ENCODE data around the gene CMTM6. TPM values are rescaled to one million over a fixed set of nuclear protein-coding genes. Genes with fewer than 3 reads are reported as not detected.
A peak's percentile ranks its signal among the peaks of the same experiment; 100 is the strongest.

The CMTM6 gene
- total and polyA plus RNA-seq, 7 experiments from 2014 or later, result 24.1 to 61.1 (median 38.1) TPM

DNA sequence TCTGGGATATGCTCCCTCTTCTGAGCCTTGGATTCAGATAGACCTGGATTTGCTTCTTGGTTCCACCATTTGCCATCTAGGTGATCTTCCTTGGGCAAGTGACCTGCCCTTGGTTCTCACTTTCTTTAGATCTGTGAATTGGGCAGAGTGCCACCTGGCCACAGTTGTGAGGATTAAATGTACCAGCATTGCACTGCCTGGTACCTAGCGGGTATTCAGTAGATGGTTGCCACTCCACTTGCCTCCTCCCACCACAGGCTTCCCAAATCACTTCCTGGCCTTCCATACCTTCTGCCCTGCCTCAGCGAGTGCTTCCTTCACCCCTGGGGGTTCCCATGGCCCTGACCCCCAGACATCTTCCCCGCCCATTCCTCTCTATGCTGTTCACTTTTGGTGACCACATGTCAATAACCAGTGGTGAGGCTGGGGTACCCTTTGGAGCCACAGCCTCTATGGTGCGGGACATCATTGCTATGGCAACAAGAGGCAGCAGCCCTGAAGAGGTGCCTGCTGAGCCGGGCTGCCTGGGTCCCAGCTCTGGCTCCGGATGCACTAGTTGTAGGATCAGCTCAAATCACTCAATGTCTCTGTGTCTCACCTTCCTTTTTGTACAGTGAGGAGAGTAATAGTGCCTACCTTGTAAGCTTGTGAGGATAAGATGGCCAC is 70.5 kb downstream of the CMTM6 start:
- ChIA-PET POLR2A (interaction anchor here (0.6 to 12.6 kb wide), 17 partner anchors 9 to 254 kb away, joined by 3 to 145 read pairs (median 6); partner anchors contain the start of gene CMTM7), CTCF (interaction anchor here (1.2 to 2.3 kb wide), 5 partner anchors 8 to 57 kb away, joined by 5 to 10 read pairs (median 7); no protein-coding TSS in a partner anchor)
- H3K27me3 Mint-ChIP-seq, result no peaks in the 10 kb centered on the region
- peaks cover 0 to 5% (median 0%) of the 10 kb centered on the region in 11 donors for H3K9me3 Mint-ChIP-seq
- Histone ChIP-seq H3K4me3 (ENCODE audit: low read length) (peak overlapping the region; percentile 39), H3K4me1 (ENCODE audit: control insufficient read depth in 2 of 2, insufficient read depth in 2 of 2, low read length in 2 of 2) (peaks cover 69 to 87% of the 10 kb centered on the region in 2 donors), H3K27me3 (ENCODE audit: control insufficient read depth in 2 of 2, insufficient read depth in 2 of 2, low read length in 2 of 2) (no peaks in the 10 kb centered on the region), H3K9me3 (ENCODE audit: control insufficient read depth in 2 of 3, low read length in 3 of 3) (no peaks in the 10 kb centered on the region), H3K27ac (ENCODE audit: low read depth, low read length) (peak overlapping the region; percentile 84), H3K36me3 (ENCODE audit: control insufficient read depth in 2 of 3, insufficient read depth in 3 of 3, low read length in 3 of 3) (no peaks in the 10 kb centered on the region)
- peaks cover 60 to 91% (median 86%) of the 10 kb centered on the region in 7 donors for H3K4me1 Mint-ChIP-seq
- H3K36me3 Mint-ChIP-seq, result peaks cover 0 to 16% (median 4%) of the 10 kb centered on the region in 5 donors
- peak overlapping the region; percentile 97 to 100 (median 99) for H3K27ac Mint-ChIP-seq
- intact Hi-C loops (cut with micrococcal nuclease), result loop anchor here (5.0 to 10.0 kb wide), 3 partner anchors 40 to 1817 kb away; partner anchors contain the start of gene CMTM7 (in 1 of the 2)
- ATAC-seq, result peak; percentile 0
- peak overlapping the region; percentile 38 to 87 (median 82) for H3K4me3 Mint-ChIP-seq
- no peak for DNase-seq

DNA sequence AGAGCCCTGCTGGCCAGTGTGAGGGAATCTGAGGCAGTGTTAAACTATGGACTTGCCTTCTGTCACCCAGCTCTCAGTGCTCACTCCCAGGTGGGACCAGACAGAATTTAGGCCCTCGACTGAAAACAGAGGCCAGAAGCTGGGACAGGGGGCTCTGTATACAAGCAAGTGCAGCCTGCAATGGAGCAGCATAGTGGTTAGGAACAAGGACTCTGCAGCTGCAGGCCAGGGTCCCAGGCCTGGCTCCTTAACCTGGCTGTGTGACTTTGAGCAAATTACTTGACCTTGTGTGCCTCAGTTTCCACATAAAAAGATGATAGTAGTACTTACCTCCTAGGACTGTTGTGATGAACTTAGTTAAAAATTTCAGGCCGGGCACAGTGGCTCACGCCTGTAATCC is 71.2 kb downstream of the CMTM6 start:
- DNase-seq (no peak), ATAC-seq (no peak)
- Histone ChIP-seq H3K9me3 (ENCODE audit: control insufficient read depth in 2 of 3, low read length in 3 of 3) (no peaks in the 10 kb centered on the region), H3K27ac (ENCODE audit: low read depth, low read length) (peak overlapping the region; percentile 84), H3K36me3 (ENCODE audit: control insufficient read depth in 2 of 3, insufficient read depth in 3 of 3, low read length in 3 of 3) (no peaks in the 10 kb centered on the region), H3K4me1 (ENCODE audit: control insufficient read depth in 2 of 2, insufficient read depth in 2 of 2, low read length in 2 of 2) (peaks cover 69 to 89% of the 10 kb centered on the region in 2 donors), H3K4me3 (ENCODE audit: low read length) (peak overlapping the region; percentile 25), H3K27me3 (ENCODE audit: control insufficient read depth in 2 of 2, insufficient read depth in 2 of 2, low read length in 2 of 2) (no peaks in the 10 kb centered on the region)
- intact Hi-C loops (cut with micrococcal nuclease), result loop anchor here (5.0 to 10.0 kb wide), 3 partner anchors 39 to 1817 kb away; partner anchors contain the start of gene CMTM7 (in 1 of the 2)
- peaks cover 0 to 5% (median 0%) of the 10 kb centered on the region in 11 donors for H3K9me3 Mint-ChIP-seq
- no peaks in the 10 kb centered on the region for H3K27me3 Mint-ChIP-seq
- H3K27ac Mint-ChIP-seq, result peak overlapping the region; percentile 97 to 100 (median 99)
- H3K4me1 Mint-ChIP-seq, result peaks cover 59 to 91% (median 86%) of the 10 kb centered on the region in 7 donors
- ChIA-PET POLR2A (interaction anchor here (2.7 to 12.6 kb wide), 4 partner anchors 17 to 40 kb away, joined by 16 to 145 read pairs (median 26); partner anchors contain the start of gene CMTM7), CTCF (interaction anchor here (1.7 kb wide), 1 partner anchor 25 kb away, joined by 6 read pairs; no protein-coding TSS in a partner anchor)
- H3K4me3 Mint-ChIP-seq, result peak overlapping the region in 9 of 10 donors; percentile 18 to 84 (median 62)
- peaks cover 0 to 16% (median 4%) of the 10 kb centered on the region in 5 donors for H3K36me3 Mint-ChIP-seq

Small RNA genes lying within 50 kb of the gene (microRNA-seq; reads per million reads assigned to microRNA genes)
- gene MIR548AY (ENCODE audit: borderline microRNAs expressed), result not detected

Other genes with a start within 250 kb of the CMTM6 start
- gene CMTM7, start 111.0 kb downstream of the CMTM6 start, total RNA-seq, result 10 to 100 TPM; 38.6 to 60.1 (median 49.5) TPM
- gene CMTM7, start 111.0 kb downstream of the CMTM6 start, polyA plus RNA-seq, result 100 to 1,000 TPM in 1 of 2 donors, 10 to 100 TPM in 1; 87.7 to 157 TPM
- gene DYNC1LI1, start 68.0 kb upstream of the CMTM6 start, total RNA-seq, result 10 to 100 TPM; 26.1 to 28.5 (median 27.5) TPM
- gene DYNC1LI1, start 68.0 kb upstream of the CMTM6 start, polyA plus RNA-seq, result 10 to 100 TPM; 17.9 to 21.2 TPM
- gene CNOT10, start 182.3 kb upstream of the CMTM6 start, total RNA-seq, result 10 to 100 TPM; 37.9 to 69.4 (median 46.9) TPM
- 10 to 100 TPM; 31.4 to 46.5 TPM for gene CNOT10, start 182.3 kb upstream of the CMTM6 start, polyA plus RNA-seq

Measured in naive thymus-derived CD4-positive, alpha-beta T cell (primary cell).